ENCODE results near the gene ITFG2.

DNA sequence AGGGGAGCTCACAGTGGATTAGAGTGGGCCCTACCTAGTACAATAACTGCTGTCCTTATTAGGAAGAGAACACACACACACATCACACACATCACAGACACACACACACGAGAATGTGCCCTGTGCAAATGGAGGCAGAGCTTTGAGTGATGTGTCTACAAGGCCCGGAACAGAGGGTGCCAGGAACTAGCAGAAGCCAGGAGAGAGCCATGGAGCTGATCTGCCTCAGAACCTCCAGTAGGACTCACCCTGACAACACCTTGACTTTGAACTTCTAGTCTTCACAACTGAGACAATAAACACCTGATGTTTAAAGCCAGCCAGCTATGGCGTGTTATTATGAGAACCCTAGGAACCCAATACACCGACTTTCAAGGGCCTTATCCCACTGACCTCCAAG is 47.4 kb upstream of the ITFG2 start:
- TF ChIP-seq, protein P1, sequence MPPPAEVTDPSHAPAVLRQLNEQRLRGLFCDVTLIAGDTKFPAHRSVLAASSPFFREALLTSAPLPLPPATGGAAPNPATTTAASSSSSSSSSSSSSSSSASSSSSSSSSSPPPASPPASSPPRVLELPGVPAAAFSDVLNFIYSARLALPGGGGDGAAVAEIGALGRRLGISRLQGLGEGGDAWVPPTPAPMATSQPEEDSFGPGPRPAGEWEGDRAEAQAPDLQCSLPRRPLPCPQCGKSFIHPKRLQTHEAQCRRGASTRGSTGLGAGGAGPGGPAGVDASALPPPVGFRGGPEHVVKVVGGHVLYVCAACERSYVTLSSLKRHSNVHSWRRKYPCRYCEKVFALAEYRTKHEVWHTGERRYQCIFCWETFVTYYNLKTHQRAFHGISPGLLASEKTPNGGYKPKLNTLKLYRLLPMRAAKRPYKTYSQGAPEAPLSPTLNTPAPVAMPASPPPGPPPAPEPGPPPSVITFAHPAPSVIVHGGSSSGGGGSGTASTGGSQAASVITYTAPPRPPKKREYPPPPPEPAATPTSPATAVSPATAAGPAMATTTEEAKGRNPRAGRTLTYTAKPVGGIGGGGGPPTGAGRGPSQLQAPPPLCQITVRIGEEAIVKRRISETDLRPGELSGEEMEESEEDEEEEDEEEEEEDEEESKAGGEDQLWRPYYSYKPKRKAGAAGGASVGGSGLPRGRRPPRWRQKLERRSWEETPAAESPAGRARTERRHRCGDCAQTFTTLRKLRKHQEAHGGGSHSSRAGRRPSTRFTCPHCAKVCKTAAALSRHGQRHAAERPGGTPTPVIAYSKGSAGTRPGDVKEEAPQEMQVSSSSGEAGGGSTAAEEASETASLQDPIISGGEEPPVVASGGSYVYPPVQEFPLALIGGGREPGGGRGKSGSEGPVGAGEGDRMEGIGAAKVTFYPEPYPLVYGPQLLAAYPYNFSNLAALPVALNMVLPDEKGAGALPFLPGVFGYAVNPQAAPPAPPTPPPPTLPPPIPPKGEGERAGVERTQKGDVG (CRISPR knock-in tag; IDR thresholded peaks at IDR 0.05): no peak
- TF ChIP-seq PAX5 (IDR thresholded peaks at IDR 0.05; ENCODE audit: borderline replicate concordance, low read depth, low read length) (no peak), SMAD1 (IDR thresholded peaks at IDR 0.05; ENCODE audit: low read depth, partially characterized antibody) (no peak), SREBF2 (IDR thresholded peaks at IDR 0.05; ENCODE audit: low read length) (no peak), POLR2A (IDR thresholded peaks at IDR 0.05; ENCODE audit: low read depth, low read length) (no peak), CHD1 (IDR thresholded peaks at IDR 0.05; ENCODE audit: low read depth, low read length) (no peak), HCFC1 (IDR thresholded peaks at IDR 0.05; ENCODE audit: low read length) (no peak), TARDBP (IDR thresholded peaks at IDR 0.05; ENCODE audit: borderline replicate concordance) (no peak), NRF1 (conservative IDR thresholded peaks at IDR 0.05; ENCODE audit: low read depth, low read length) (no peak), FOXK2 (IDR thresholded peaks at IDR 0.05) (no peak)
- TF ChIP-seq, protein P2, sequence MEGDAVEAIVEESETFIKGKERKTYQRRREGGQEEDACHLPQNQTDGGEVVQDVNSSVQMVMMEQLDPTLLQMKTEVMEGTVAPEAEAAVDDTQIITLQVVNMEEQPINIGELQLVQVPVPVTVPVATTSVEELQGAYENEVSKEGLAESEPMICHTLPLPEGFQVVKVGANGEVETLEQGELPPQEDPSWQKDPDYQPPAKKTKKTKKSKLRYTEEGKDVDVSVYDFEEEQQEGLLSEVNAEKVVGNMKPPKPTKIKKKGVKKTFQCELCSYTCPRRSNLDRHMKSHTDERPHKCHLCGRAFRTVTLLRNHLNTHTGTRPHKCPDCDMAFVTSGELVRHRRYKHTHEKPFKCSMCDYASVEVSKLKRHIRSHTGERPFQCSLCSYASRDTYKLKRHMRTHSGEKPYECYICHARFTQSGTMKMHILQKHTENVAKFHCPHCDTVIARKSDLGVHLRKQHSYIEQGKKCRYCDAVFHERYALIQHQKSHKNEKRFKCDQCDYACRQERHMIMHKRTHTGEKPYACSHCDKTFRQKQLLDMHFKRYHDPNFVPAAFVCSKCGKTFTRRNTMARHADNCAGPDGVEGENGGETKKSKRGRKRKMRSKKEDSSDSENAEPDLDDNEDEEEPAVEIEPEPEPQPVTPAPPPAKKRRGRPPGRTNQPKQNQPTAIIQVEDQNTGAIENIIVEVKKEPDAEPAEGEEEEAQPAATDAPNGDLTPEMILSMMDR (IDR thresholded peaks at IDR 0.05 in 2 of 3, conservative IDR thresholded peaks at IDR 0.05 in 1 of 3; ENCODE audit: control insufficient read depth in 2 of 3, extremely low read depth in 1 of 3, insufficient read depth in 1 of 3, low read depth in 3 of 3, low read length in 3 of 3): no peak
- TF ChIP-seq, protein P3, sequence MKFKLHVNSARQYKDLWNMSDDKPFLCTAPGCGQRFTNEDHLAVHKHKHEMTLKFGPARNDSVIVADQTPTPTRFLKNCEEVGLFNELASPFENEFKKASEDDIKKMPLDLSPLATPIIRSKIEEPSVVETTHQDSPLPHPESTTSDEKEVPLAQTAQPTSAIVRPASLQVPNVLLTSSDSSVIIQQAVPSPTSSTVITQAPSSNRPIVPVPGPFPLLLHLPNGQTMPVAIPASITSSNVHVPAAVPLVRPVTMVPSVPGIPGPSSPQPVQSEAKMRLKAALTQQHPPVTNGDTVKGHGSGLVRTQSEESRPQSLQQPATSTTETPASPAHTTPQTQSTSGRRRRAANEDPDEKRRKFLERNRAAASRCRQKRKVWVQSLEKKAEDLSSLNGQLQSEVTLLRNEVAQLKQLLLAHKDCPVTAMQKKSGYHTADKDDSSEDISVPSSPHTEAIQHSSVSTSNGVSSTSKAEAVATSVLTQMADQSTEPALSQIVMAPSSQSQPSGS (IDR thresholded peaks at IDR 0.05; ENCODE audit: low read length): no peak

Data from GM12878 (cell line).